Stimulated activated CD8-positive, alpha-beta memory T cell treated with anti-CD3 and anti-CD28 coated beads, Interleukin-7, amount 100 ng/mL, for 24 hours (primary cell): ENCODE measurements around the gene DVL2.

Source experiments
- DNase-seq: peaks from one replicate; pipeline ENCODE4 v3.0.0-alpha.2; 2020; ENCODE audit warnings: low read depth

DVL2 gene

DNA sequence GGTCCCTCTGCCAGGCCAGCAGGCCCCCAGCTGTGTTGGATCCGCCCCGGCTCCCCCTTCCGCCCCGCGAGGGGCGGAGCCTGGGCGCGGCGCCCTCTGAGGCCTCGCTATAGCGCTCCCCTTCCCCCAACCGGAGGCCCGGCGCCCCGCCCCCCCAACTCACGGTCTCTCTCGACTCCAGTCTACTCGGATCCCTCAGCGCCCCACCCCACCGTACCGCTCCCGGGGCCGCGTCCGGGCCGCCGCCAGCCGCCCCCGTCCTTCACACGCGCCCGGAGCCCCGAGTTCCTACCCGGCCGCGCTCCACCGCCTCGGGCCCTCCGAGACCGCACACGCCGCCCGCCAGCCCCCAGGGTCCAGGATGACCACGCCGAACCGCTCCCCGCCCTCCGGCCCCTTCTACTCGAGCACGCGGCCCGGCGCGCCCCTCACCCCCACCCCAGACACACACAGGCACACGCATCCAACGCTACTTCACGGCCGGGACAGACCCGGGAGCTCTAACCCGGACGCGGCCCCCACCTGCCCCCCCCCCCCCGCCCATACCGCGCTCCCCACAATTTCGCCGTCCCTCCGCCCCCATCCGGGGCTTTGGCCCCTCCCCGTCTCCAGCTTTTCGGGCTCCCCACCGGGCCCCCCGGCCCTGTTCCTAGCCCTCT is 3.6 kb upstream of the DVL2 start:
- peak; percentile 81 for DNase-seq

DNA sequence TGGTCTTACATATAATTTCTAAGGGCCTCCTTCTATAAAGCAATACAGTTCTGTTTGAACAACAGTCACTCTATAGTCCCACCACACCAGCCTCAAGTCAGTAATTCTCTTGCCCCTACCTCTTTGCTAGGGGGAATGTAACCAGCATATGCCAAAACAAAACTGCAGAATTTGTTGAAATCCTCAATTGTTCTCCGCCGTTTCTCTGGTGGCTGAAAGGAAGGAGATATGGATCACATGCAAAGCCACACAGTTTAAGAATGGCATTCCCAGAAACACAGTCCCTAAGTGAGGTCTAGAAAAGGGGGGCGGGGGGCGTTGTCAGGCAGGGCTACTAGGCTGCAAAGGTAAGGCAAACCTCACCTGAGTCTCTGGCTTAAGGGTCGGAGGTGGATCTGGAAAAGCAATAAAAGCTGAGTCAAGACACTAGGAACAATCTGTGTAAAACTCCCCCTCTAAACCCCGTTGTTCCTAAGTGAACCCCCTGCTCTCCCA is 3.0 kb upstream of the DVL2 start:
- no peak for DNase-seq

DNA sequence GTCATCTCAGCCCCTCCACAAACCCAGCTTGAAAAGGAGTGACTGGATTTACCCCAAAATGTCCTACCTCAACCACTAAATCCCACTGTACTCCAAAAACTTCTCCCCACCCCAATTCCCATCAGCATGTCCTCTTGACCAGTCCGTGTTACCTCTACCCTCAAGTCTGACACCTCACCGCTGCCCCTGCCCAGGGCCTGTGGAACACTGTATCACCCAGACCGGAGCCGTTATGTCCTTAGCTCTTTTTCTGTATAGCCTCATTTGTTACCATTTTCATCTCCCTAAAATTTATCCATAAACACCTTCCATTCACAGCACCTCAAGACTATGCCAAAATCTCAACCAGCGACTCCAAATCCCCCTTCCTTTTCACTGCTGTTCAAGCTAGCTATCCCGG is 2.5 kb upstream of the DVL2 start:
- no peak for DNase-seq

DNA sequence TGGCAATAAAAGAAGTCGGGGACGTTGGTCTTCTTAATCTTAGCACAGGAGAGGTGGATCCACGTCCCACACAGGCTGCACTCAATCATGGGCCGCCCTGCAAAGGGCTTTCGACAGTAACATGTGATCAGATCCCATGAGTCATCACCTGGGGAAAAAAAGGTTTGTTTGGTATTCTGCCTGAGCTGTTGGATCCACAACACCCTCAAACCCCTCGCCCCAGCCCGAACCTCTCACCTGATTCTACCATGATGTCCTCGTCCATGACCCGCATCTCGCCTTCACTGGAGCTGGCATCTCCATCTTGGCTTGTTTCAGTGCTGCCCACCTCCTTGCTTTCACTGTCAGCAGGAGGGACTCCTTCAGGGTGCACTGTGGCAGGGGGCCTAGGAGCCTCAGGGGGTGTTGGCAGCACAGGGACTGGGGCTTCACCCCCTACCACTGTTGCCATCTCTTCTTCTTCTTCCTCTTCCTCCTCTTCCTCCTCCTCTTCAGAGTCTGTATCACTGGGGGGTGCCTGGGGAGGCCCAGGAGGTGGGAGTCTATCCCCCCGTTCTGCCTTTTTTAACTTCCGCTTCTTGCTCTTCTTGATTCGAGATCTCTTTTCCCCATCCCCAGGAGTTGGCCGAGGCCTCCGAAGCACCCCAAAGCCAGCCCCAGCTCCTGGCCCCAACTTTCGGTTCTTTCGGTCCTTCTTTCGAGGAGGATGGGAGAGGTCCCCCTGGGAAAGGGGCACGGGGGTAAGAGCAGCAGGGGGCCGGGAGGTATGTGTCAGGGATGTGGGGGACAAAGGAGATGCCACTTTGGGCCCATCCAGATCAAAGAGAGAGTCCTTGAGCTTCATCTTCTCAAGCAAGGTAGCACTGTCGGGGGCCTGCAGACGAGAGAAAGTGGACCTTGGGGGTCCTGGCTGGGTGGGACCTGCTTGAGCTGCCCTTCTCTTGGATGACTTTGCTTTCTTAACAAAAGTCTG is 1.7 kb upstream of the DVL2 start:
- no peak for DNase-seq

DNA sequence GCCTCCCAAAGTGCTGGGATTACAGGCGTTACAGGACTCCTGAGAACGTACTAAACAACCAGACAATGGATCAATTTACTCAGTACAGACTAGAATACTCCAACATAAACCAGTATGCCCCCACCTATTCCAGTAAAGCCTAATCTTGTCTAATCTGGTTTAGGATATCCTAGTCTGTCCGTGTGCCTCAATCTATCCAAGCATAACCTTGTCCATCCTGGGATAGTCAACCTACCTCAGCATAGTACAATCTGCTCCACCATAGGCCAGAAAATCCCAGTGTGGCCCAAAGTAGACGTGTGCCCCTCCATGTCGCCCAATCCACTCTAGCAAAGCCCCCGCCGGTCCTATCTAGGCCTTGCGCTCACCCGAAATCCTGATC is 625 bp downstream of the DVL2 start:
- DNase-seq = no peak

DNA sequence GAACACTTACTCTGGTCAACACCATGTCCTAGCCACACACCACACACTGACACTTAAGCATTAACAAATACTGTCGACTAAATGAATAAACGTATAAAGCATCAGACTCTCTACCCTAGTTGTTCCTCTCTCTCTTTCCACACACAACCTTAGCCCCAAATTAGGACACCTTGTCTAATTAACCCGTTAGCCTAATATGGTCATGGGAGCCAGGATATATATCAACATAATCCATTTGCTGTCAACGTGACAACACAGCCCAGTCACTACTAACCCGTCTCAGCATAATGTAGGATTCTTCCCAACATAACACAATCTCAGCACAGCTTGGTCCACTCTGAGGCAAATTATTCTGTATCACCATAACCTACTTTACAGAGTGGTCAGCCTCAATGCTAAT is 2.2 kb downstream of the DVL2 start:
- no peak for DNase-seq

DNA sequence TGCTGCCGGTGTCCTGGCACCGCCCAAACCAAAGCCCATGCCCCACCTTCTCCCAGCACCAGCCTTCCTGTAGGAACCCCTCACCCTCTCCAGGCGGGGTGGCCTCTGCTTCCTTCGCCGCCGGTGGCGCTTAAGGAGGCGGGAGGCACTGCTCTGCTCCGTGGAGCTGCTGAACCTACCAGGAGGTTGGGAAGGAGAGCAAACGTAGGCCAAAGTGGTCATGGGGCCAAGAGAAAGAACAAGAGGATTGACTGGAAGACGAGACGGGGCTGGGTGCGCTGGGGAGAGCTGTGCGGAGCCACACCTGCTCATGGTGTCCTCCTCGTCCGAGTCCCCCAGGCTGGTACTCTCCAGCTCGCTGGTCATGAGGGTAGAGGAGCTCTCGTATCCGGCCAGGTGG is 4.8 kb downstream of the DVL2 start:
- DNase-seq = no peak

DNA sequence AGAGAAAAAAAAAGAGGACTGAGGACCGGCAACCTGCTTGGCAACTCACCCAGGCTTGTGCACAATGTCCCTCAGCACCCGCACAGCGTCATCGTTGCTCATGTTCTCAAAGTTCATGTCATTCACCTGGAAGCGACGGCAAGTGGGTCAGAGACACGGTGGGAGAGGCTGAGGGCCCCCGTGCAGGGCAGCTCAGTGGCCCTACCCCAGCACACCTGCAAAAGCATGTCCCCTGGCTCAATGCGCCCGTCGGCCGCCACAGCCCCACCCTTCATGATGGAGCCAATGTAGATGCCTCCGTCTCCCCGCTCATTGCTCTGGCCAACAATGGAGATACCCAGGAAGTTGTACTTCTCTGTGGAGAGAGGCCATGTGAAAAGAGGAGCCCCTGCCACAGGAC is 5.4 kb downstream of the DVL2 start:
- DNase-seq = no peak

DNA sequence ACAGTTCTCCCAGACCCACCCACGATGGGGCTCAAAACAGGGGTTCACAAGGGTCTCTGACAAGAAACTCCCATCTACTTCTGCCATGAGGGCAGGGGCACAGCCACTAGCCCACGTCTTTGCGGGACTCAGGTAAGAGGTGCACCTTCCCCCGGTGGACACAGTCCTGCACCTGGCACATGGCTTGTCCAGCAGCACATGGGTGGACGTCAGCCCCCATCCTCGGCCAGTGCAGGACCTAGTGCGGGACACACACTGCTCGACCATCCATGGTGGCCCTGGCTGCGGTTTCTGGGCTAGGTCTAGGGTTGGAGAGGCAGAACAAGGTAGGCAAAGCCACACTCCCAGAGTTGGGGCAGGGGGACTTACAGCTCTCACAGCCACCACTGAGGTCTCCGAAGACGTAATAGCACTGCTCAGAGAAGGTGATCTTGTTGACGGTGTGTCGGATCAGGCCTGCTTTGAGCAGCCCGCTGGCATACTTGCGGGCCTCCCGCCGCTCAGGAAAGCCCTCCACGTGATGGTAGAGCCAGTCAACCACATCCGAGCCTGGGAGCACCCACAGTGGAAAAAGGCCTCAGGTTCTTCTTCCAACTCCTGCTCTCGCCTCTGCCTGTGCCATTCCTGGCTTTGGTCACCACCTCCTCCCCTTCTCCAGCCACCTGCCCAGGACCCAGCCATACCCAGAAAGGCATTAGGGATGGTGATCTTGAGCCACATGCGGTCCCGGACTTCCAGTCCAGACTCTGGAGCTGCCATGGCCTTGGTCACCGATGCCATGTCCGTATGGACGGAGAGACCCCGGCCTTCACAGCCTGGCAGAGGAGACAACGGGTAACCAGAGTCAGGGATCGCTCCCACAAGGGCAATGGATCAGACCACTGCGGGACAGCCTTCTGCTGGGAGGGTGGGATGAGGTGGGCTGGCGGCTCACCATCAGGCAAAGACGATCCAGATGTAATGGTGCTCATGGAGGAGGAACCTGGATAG is 7.3 kb downstream of the DVL2 start:
- DNase-seq = no peak

DNA sequence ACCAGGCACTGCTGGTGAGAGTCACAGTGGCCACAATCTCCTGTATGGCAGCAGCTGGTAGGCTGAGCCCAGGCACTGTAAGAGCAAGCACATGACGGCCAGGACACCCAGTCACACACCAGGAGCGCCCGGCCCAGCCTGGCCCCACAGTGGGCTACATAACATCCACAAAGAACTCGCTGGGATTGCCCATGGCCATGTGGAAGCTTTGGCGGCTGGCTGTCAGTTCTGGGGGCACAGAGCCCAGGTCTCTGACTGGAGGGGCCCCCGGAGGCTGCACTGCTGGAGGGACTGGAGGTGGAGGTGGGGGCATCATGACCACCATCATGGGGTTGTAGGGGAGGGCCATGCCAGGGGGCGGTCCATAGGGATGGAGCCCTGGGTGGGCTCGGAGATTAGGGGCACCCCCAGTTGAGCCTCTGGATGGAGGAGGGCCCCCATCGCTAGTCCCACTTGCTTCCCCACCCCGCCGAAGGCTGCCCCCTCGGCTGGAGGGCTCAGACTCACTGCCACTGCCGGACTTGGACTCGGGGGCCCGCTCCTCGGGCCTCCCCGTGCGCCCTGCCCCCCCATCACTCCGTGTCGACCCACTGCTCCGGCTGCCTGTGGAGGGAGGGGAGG is 8.5 kb downstream of the DVL2 start:
- DNase-seq = no peak

DNA sequence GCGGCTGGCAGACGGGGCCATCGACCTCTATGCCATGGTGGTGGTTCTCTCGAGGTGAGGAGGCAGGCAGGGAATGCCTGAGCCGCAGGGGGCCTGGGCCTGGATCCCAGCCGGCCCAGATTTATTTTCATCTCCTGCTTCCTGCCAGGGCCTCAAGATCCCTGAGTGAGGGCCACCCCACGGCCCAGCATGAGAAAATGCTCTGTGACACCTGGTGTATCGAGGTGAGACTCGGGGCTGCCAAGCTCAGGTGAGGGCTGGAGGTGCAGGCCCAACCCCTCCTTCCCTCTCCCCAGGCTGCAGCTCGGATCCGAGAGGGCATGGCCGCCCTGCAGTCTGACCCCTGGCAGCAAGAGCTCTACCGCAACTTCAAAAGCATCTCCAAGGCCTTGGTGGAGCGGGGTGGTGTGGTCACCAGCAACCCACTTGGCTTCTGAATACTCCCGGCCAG is 9.6 kb downstream of the DVL2 start:
- no peak for DNase-seq

DNA sequence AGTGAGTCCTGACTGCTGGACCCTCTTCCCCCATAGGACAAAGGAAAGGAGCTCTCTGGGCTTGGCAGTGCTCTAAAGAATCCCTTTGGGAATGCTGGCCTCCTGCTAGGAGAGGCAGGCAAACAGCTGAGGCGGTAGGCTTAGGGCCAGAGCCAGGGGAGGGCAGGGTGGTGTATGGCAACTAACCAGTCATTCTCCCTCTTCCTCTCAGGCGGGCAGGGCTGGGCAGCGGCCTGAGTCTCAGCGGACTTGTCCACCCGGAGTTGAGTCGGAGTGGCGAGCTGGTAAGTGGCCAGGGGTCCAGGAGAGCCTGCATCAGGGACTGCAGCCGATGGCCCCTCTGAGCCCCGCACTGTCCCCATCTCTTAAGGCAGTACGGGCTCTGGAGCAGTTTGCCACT is 10.2 kb downstream of the DVL2 start:
- DNase-seq = no peak

DNA sequence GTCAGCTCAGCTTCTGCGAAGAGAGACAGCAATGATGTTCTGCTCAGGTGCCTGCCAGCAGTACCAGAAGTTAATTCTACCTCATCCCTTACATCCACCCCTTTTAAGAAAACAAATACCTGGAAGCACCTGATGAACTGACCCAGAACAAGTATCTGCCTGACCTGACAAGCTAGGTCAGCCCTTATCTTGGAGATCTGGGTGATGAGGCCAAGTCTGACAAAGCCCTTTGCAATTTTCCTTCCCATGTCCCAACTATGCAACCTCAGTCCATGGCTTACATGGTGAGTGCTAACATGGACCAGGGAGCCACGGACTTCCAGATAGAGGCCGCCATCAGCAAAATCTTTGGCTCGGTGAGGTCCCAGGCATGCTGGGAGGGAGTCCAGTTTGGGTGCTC is 10.9 kb downstream of the DVL2 start:
- no peak for DNase-seq

DNA sequence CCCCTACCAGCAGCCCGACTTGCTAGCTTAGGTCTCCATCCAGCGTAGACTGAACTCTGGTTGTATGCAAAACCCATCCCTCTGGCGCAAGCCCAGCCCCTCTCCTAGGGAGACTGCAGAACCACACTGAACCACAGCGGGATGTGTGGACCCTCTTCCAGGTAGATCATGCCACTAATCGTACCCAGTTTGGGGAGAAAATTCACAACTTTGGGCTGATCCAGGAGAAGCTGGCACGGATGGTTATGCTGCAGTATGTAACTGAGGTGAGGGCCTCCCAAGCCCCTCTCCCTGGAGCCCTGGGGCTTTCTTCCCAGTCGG is 11.4 kb downstream of the DVL2 start:
- DNase-seq = no peak

DNA sequence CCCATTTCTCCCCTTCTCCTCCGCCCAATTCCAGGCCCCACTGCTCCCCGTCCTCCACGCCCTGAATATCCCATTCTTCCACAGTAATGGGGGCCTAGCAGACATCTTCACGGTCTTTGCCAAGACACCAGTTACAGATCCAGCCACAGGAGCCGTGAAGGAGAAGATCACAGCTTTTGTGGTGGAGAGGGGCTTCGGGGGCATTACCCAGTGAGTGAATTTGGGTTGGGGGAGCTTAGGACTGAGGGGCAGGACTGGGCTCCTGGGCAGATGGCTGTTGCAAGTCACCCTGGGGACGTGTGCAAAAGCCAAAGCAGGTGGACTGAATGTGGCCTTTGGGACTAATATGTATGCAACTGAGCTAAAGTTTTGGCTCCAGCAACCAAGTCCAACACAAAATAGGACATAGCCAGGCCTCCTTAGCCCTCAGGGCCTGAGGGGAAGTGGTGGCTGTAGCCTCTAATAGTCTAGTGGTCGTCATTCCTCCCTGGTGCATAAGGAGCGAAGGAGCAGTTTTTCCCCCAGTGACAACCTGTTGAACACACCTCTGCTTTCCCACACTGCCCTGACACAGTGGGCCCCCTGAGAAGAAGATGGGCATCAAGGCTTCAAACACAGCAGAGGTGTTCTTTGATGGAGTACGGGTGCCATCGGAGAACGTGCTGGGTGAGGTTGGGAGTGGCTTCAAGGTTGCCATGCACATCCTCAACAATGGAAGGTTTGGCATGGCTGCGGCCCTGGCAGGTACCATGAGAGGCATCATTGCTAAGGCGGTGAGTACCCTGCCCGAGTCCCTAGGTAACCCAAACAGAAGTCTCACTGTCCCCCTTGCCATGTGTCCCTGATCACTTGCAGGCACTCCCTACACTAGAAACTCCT is 12.0 kb downstream of the DVL2 start:
- no peak for DNase-seq

DNA sequence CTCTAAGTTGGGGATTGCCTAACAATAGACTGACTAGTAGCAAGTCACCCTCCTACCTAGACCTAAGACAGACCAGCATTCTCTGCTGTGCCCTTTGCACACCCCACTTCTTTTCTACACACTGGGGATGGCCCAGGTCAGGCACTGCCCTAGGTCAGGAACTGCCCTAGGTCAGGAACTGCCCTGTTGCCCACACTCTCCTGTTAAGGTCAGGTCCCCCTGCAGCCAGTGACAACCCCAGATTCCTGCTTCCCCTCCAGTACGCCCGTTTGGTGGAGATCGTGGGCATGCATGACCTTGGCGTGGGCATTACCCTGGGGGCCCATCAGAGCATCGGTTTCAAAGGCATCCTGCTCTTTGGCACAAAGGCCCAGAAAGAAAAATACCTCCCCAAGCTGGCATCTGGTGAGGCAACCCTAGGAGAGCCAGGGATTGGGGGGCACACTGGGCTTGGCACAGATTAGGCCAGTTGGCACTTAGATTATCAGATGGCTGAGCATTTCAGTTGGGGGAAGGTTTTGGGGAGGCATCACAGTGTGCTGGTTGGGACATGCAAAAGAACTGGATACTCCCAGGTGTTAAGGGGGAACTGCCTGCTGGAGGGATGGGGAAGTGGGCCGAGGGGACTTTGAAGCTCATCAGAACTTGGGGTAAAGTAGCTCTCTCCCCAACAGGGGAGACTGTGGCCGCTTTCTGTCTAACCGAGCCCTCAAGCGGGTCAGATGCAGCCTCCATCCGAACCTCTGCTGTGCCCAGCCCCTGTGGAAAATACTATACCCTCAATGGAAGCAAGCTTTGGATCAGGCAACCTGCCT is 12.8 kb downstream of the DVL2 start:
- no peak for DNase-seq

DNA sequence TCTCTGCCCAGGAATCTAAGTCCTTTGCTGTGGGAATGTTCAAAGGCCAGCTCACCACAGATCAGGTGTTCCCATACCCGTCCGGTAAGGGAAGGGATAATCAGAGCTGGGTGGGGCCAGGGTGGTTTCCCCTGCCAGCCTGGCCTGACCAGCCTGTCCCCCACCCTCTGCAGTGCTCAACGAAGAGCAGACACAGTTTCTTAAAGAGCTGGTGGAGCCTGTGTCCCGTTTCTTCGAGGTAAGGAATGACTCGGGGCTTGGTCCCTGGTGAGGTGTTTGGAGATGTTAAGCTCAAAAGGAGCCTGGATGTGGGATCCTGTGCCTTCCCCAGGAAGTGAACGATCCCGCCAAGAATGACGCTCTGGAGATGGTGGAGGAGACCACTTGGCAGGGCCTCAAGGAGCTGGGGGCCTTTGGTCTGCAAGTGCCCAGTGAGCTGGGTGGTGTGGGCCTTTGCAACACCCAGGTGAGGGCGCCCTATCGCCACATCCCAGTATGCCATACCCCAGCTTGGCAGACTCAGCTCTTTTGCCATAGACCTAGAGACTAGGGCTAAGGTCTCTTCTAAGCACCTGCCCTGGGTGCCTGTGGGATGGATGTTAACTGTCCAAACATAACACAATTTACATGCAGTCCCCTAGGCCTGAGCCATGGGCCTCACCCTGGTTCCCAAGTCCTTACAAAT is 13.6 kb downstream of the DVL2 start:
- no peak for DNase-seq

DNA sequence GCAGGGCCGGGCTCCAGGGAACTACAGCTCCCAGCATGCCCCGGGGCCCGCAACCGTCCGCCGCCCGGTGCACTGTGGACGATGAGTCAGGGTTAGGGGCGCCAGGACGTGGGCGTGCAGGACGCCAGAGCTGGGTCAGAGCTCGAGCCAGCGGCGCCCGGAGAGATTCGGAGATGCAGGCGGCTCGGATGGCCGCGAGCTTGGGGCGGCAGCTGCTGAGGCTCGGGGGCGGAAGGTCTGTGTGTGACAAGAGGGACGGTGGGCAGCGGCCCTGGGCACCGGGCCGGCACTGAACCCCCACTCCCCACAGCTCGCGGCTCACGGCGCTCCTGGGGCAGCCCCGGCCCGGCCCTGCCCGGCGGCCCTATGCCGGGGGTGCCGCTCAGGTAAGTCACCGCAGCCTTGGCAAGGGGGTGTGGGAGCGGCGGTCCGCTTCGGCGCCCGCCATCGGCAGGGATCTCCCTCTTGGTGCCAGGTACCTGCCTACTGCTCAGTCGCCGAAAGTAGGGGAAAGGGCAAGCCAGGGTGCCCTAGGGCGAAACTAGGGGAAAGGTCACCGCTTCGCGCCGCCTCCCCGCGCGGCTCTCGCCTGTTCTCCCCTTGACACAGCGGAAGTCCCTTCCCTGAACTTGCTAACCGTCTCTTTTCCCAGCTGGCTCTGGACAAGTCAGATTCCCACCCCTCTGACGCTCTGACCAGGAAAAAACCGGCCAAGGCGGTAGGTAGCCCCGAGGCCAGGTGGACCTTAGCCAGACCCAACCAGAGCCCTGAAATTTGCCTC is 14.3 kb downstream of the DVL2 start, which contains the start of the genes ACADVL and DLG4:
ACADVL (plus strand) TSS at position 127 of the 781 bp plus-strand sequence; CDS start at position 174, 47 bp downstream.
DLG4 (minus strand) TSS at position 25 of the 781 bp plus-strand sequence.
- peak; percentile 65 for DNase-seq
